ENCODE measurements around the gene ETV6.

DNA sequence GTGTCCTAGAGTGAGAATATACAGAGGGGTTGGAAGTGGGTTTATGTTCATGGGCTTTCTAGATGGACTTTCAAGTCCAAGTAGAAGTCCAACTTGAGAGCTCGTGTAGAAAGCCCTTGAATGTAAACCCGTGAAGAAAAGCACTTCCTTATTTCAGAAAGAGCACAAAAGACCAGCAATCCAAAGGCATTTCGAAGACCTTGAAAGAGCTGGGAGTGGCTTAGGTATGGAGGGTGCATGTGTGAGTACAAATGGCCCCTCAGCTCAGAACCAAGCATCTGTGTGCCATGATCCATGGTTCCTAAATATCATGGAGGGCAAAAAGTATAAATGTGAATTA lies 160.7 kb downstream of the ETV6 start:
- TF ChIP-seq CTCF (IDR thresholded peaks at IDR 0.05) (no peak), POLR2A (IDR thresholded peaks at IDR 0.05) (no peak)

Measured in vagina (tissue), 2 donors.